ENCODE results near the gene ATP13A4. TPM values are rescaled to one million over a fixed set of nuclear protein-coding genes. Genes with fewer than 3 reads are reported as not detected.

The ATP13A4 gene
- total and polyA plus RNA-seq, 8 donors = 48.4 to 262 (median 60.2) TPM

DNA sequence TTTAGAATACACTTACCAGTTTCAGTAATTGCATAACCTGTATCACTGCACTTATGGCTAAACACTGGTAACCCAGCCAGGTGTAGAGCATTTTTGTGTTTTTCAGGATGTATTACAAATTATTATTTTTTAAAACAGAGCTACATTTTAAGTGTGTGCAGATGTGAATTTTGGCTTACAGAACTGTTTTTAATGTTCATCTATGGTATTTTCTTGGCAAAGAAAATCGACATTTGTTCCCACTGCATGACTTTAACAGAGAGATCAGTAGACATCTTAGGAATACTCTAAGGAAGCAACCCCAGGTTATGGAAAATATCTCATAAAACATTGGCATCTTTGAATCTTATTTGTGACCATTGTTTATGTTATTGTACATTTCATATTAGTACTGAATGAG, 73.3 kb downstream of the ATP13A4 start:
- no peak overlapping the region for H3K27ac ChIP-seq
- TF ChIP-seq, protein P1, sequence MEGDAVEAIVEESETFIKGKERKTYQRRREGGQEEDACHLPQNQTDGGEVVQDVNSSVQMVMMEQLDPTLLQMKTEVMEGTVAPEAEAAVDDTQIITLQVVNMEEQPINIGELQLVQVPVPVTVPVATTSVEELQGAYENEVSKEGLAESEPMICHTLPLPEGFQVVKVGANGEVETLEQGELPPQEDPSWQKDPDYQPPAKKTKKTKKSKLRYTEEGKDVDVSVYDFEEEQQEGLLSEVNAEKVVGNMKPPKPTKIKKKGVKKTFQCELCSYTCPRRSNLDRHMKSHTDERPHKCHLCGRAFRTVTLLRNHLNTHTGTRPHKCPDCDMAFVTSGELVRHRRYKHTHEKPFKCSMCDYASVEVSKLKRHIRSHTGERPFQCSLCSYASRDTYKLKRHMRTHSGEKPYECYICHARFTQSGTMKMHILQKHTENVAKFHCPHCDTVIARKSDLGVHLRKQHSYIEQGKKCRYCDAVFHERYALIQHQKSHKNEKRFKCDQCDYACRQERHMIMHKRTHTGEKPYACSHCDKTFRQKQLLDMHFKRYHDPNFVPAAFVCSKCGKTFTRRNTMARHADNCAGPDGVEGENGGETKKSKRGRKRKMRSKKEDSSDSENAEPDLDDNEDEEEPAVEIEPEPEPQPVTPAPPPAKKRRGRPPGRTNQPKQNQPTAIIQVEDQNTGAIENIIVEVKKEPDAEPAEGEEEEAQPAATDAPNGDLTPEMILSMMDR (IDR thresholded peaks at IDR 0.05) = no peak
- no peak for ATAC-seq

DNA sequence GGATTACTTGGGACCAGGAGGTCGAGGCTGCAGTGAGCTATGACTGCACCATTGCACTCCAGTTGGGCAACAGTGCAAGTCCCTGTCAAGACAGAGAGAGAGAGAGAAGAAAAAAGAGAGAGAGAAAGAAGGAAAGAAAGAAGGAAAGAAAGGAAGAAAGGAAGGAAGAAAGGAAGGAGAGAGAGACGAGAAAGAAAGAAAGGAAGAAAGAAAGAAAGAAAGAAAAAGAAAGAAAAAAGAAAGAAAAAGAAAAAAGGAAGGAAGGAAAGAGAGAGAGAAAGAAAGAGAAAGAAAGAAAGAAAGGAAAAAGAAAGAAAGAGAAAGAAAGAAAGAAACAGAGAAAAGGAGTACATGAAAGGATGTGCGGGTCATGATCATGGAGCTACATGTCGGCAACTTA, 80.2 kb downstream of the ATP13A4 start:
- no peak for ATAC-seq
- no peak for DNase-seq
- intact Hi-C loops (cut with DNase I) = no loop called here

More for the DNA sequence above, 73.3 kb downstream of the ATP13A4 start:
- intact Hi-C loops (cut with DNase I) = no loop called here
- no peak for DNase-seq
- Histone ChIP-seq H3K9me3 (peaks cover 0 to 2% of the 10 kb centered on the region in 2 donors), H3K4me3 (no peak overlapping the region), H3K4me1 (no peaks in the 10 kb centered on the region), H3K27me3 (no peaks in the 10 kb centered on the region), H3K36me3 (no peaks in the 10 kb centered on the region)

DNA sequence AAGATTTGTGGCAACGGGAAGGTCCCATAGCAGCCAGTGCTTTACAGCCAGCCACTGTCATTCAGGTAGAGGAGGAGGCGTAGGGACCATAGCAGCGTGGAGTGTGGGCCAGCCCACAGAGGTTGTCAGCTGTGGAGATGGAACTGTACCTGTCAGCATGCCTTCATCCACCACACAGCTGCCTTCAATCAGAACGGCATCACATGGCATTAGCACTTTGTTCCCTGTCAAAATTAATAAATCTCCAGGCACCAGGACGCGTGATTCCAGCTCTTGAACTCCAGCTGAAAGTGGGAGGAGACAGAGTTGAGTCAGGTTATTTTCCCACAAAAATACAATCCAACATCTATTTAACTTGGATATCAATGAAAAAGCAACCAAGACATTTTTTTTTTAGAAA, 84.0 kb downstream of the ATP13A4 start:
- intact Hi-C loops (cut with DNase I) = no loop called here
- no peaks in the 10 kb centered on the region for H3K27me3 ChIP-seq
- DNase-seq (no peak), ATAC-seq (no peak)
- TF ChIP-seq, protein P1 (IDR thresholded peaks at IDR 0.05) = no peak
- H3K27ac ChIP-seq = no peak overlapping the region
- H3K36me3 ChIP-seq = peaks cover 0 to 7% of the 10 kb centered on the region in 2 donors
- H3K4me3 ChIP-seq = no peak overlapping the region
- no peaks in the 10 kb centered on the region for H3K9me3 ChIP-seq
- H3K4me1 ChIP-seq = no peaks in the 10 kb centered on the region

More for the DNA sequence above, 80.2 kb downstream of the ATP13A4 start:
- Histone ChIP-seq H3K9me3 (no peaks in the 10 kb centered on the region), H3K4me3 (no peak overlapping the region), H3K27ac (no peak overlapping the region), H3K36me3 (peaks cover 0 to 7% of the 10 kb centered on the region in 2 donors), H3K27me3 (no peaks in the 10 kb centered on the region), H3K4me1 (no peaks in the 10 kb centered on the region)
- TF ChIP-seq, protein P1 (IDR thresholded peaks at IDR 0.05) = no peak

DNA sequence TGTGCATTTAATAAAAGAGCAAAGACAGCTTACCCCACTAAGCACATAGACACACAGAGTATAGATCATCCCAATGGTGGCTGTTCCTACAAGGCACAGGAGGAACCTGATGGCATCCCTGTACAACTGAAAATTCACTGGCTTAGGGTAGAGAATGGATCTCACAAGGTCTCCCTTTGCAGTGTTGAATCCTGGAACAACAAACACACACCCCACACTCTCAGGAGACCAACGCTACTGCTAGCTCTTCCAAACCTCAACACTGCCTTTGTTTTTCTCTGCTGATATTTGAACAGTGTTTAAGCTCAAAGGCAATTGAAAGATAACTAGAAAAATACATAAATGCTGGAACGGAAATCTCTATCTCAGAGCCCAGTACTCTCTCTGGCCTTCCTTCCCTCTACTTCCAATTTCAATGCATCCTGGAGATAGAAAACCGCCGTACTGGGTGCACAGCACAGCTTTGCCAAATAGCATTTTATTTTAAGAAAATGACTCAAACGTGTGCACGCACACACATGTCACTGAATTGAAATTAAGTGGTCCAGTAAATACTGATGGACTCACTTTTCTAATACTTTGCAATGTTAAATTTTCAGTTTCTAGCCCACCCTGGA, 88.6 kb downstream of the ATP13A4 start:
- no peak overlapping the region for H3K4me3 ChIP-seq
- peaks cover 0 to 7% of the 10 kb centered on the region in 2 donors for H3K36me3 ChIP-seq
- DNase-seq = no peak
- peaks cover 0 to 8% of the 10 kb centered on the region in 2 donors for H3K4me1 ChIP-seq
- no peak for ATAC-seq
- no peaks in the 10 kb centered on the region for H3K27me3 ChIP-seq
- H3K27ac ChIP-seq = no peak overlapping the region
- intact Hi-C loops (cut with DNase I) = loop anchor here in 1 of 2 donors (10.0 kb wide), 1 partner anchor 99 kb away; no protein-coding TSS in a partner anchor
- TF ChIP-seq, protein P1 (IDR thresholded peaks at IDR 0.05) = no peak
- no peaks in the 10 kb centered on the region for H3K9me3 ChIP-seq

DNA sequence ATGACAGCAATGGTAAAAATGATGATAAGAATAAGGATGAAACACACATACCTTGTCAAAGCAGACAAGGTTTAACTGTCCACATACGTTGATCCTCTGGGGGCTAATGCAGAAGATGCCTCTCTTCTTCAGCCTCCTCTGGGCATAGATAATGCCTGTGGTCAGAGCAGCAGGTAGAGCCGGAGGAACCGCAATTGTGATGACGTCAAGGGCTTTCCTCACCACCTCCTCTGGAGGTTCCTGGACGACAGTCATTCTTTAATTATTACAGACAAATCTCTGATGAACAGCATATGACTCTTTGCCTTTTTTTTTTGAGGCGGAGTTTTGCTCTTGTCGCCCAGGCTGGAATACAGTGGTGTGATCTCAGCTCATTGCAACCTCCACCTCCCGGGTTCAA, 89.8 kb downstream of the ATP13A4 start:
- H3K36me3 ChIP-seq = no peaks in the 10 kb centered on the region
- H3K4me3 ChIP-seq = no peak overlapping the region
- intact Hi-C loops (cut with DNase I) = loop anchor here in 1 of 2 donors (10.0 kb wide), 1 partner anchor 100 kb away; no protein-coding TSS in a partner anchor
- no peak overlapping the region for H3K27ac ChIP-seq
- ATAC-seq = no peak
- no peaks in the 10 kb centered on the region for H3K27me3 ChIP-seq
- DNase-seq = no peak
- H3K4me1 ChIP-seq = peaks cover 0 to 8% of the 10 kb centered on the region in 2 donors
- no peaks in the 10 kb centered on the region for H3K9me3 ChIP-seq
- TF ChIP-seq, protein P1 (IDR thresholded peaks at IDR 0.05) = no peak
